CD14-positive monocyte (primary cell): ENCODE measurements around the gene CLTC. TPM values are rescaled to one million over a fixed set of nuclear protein-coding genes. Genes with fewer than 3 reads are reported as not detected.
A peak's percentile ranks its signal among the peaks of the same experiment; 100 is the strongest.

Experiments used
- DNase-seq, 3 donors: peaks; one replicate each; pipeline ENCODE4 v3.0.0-alpha.2; 2011 to 2022
- H2AFZ ChIP-seq: 2 replicates; pipeline ENCODE4 v1.6.0; 2012; ENCODE audit warnings: mild to moderate bottlenecking, low read depth, low read length, inconsistent platforms; ENCODE audit not compliant: insufficient read depth, poor library complexity, severe bottlenecking
- H3K27ac ChIP-seq, 2 donors: 1 replicate in 1 of 2; 2 replicates in 1 of 2; pipeline ENCODE4 v1.5.1; 2012 to 2013; ENCODE audit warnings: low read length in 2 of 2, control low read depth in 1 of 2, inconsistent platforms in 1 of 2, low read depth in 1 of 2, mild to moderate bottlenecking in 1 of 2
- H3K27me3 ChIP-seq, 2 donors: one replicate each; pipeline versions ENCODE4 v1.6.0 to v1.6.1; 2011 to 2013; ENCODE audit warnings: low read length in 2 of 2; ENCODE audit not compliant: control insufficient read depth in 2 of 2, insufficient read depth in 2 of 2
- H3K36me3 ChIP-seq, 2 donors: replicated peaks in 1 of 2; 1 replicate in 1 of 2; 2 replicates in 1 of 2; pipeline versions ENCODE4 v1.5.1 to v1.6.1; 2012 to 2013; ENCODE audit warnings: low read length in 2 of 2, control low read depth in 1 of 2, inconsistent platforms in 1 of 2, mild to moderate bottlenecking in 1 of 2; ENCODE audit not compliant: insufficient read depth in 2 of 2, control insufficient read depth in 1 of 2
- H3K4me1 ChIP-seq, 2 donors: 1 replicate in 1 of 2; 2 replicates in 1 of 2; pipeline versions ENCODE4 v1.5.1 to v1.6.1; 2012 to 2013; ENCODE audit warnings: low read length in 2 of 2, control low read depth in 1 of 2, inconsistent platforms in 1 of 2, mild to moderate bottlenecking in 1 of 2, moderate library complexity in 1 of 2; ENCODE audit not compliant: insufficient read depth in 2 of 2, control insufficient read depth in 1 of 2
- H3K4me2 ChIP-seq: replicated peaks from 2 replicates; pipeline ENCODE3; 2012; ENCODE audit warnings: low read length, moderate library complexity, mild to moderate bottlenecking; ENCODE audit not compliant: poor library complexity, severe bottlenecking; ENCODE audit errors: extremely low read depth
- H3K4me3 ChIP-seq, 3 experiments: fragments of 200-600 bp in 1 of 3; sonication (generic) in 1 of 3; replicated peaks in 1 of 3; 1 replicate in 2 of 3; 2 replicates in 1 of 3; pipeline ENCODE4 v1.5.1; 2011 to 2013; ENCODE audit warnings: low read length in 3 of 3, mild to moderate bottlenecking in 3 of 3, control low read depth in 2 of 3, low read depth in 2 of 3, inconsistent platforms in 1 of 3, moderate library complexity in 1 of 3
- H3K79me2 ChIP-seq: 2 replicates; pipeline ENCODE4 v1.6.0; 2012; ENCODE audit warnings: mild to moderate bottlenecking, control low read depth, inconsistent platforms, low read length, moderate library complexity; ENCODE audit not compliant: insufficient read depth
- H3K9ac ChIP-seq: 2 replicates; pipeline ENCODE4 v1.6.0; 2017; ENCODE audit warnings: low read length, mild to moderate bottlenecking; ENCODE audit not compliant: insufficient read depth, poor library complexity, severe bottlenecking
- H3K9me3 ChIP-seq, 2 donors: replicated peaks in 1 of 2; 1 replicate in 1 of 2; 2 replicates in 1 of 2; pipeline versions ENCODE4 v1.5.1 to v1.6.1; 2012 to 2013; ENCODE audit warnings: low read length in 2 of 2, control low read depth in 1 of 2; ENCODE audit not compliant: control insufficient read depth in 1 of 2, insufficient read depth in 1 of 2
- H4K20me1 ChIP-seq: 2 replicates; pipeline ENCODE4 v1.6.0; 2012; ENCODE audit warnings: mild to moderate bottlenecking, low read length, control low read depth, moderate library complexity; ENCODE audit not compliant: insufficient read depth
- H3K27ac Mint-ChIP-seq, 7 donors: one replicate each; pipeline ENCODE4 v1.8.0; 2020; ENCODE audit warnings: mild to moderate bottlenecking in 7 of 7, mixed read lengths in 7 of 7, moderate library complexity in 6 of 7, inconsistent platforms in 2 of 7
- H3K27me3 Mint-ChIP-seq, 3 donors: one replicate each; pipeline ENCODE4 v1.8.0; 2021 to 2022; ENCODE audit warnings: low read depth in 3 of 3, mild to moderate bottlenecking in 3 of 3, mixed read lengths in 3 of 3, moderate library complexity in 3 of 3, inconsistent platforms in 1 of 3
- H3K36me3 Mint-ChIP-seq, 2 donors: one replicate each; pipeline ENCODE4 v1.8.0; 2020; ENCODE audit warnings: mixed read lengths in 2 of 2, inconsistent platforms in 1 of 2, mild to moderate bottlenecking in 1 of 2
- H3K4me1 Mint-ChIP-seq: one replicate; pipeline ENCODE4 v1.8.0; 2020; ENCODE audit warnings: mild to moderate bottlenecking, mixed read lengths
- H3K4me3 Mint-ChIP-seq, 2 donors: one replicate each; pipeline ENCODE4 v1.8.0; 2020; ENCODE audit warnings: mild to moderate bottlenecking in 2 of 2, mixed read lengths in 2 of 2, moderate library complexity in 1 of 2
- H3K9me3 Mint-ChIP-seq, 7 donors: one replicate each; pipeline ENCODE4 v1.8.0; 2020 to 2022; ENCODE audit warnings: mixed read lengths in 7 of 7, mild to moderate bottlenecking in 6 of 7, moderate library complexity in 6 of 7, inconsistent platforms in 2 of 7
- WGBS: methylation state at CpG from one replicate; pipeline ENCODE4 v1.1.5; 2013; ENCODE audit warnings: missing lambda C conversion rate; ENCODE audit not compliant: insufficient coverage; 5-methylcytosine and 5-hydroxymethylcytosine counted together
- intact Hi-C, 2 donors: fragments of 100-400 bp; cut with micrococcal nuclease; formaldehyde crosslinking; loops; one replicate each; pipeline versions ENCODE4 v1.15.0 to v1.15.1; 2023
- polyA plus RNA-seq, 3 donors: library from polyadenylated mRNA; depleted of rRNA in 1 of 3; unstranded in 2 of 3; stranded (reverse) in 1 of 3; fragments of 300-500 nt in 2 of 3; fragments of >200 nt in 1 of 3; fragmentation: Illumina TruSeq in 2 of 3; gene quantifications; 1 replicate in 2 of 3; 2 replicates in 1 of 3; pipeline ENCODE4 v1.2.3, GENCODE V29; 2012 to 2021
- TF ChIP-seq, protein P1 (sequence below): fragments of 200-600 bp; IDR thresholded peaks from one replicate; pipeline ENCODE4 v1.8.0; 2022; ENCODE audit warnings: antibody characterized with exemption, mild to moderate bottlenecking

Gene CLTC
- polyA plus RNA-seq, 3 donors = 63.3 to 102 (median 65.1) TPM

DNA sequence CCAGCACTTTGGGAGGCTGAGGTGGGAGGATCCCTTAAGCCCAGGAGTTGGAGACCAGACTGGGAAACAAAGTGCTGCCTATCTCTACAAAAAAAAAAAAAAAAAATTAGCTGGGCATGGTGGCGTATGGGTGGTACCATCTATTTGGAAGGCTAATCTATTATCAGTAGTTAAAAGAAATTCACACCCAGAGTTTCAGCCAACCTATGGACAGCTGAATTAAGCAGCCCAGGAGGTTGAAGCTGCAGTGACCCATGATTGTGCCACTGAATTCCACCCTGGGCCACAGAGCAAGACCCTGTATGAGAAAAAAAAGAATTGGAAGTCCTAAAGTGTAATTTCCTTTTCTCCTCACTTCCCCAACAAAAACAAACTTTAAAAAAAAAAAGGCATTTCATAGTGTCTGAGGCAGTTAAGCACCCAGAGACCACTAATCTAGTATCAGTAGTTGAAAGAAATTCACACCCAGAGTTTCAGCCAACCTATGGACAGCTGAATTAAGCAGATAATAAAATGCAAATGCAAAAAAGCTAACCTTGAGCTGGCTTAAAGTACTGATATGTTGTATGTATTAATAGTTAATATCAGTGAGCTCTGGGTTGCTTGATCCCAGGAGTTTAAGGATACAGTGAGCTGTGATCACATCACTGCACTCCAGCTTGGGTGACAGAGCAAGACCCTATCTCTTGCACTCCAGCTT lies 18.1 kb downstream of the CLTC start:
- Histone ChIP-seq H3K4me3 (no peak overlapping the region), H2AFZ (no peak overlapping the region), H3K27me3 (no peaks in the 10 kb centered on the region), H3K9ac (no peak overlapping the region), H3K79me2 (peaks cover 100% of the 10 kb centered on the region), H3K27ac (peak overlapping the region in 1 of 2 donors; percentile 41), H3K4me1 (peaks cover 18 to 40% of the 10 kb centered on the region in 2 donors), H3K9me3 (no peaks in the 10 kb centered on the region), H3K4me2 (no peak overlapping the region), H4K20me1 (peaks cover 100% of the 10 kb centered on the region), H3K36me3 (peaks cover 0 to 13% of the 10 kb centered on the region in 2 donors)
- no peaks in the 10 kb centered on the region for H3K9me3 Mint-ChIP-seq
- H3K4me3 Mint-ChIP-seq = no peak overlapping the region
- intact Hi-C loops = no loop called here
- no CpG with 5 or more reads among the region's 1 CpG for WGBS
- no peak for DNase-seq
- TF ChIP-seq, protein P1, sequence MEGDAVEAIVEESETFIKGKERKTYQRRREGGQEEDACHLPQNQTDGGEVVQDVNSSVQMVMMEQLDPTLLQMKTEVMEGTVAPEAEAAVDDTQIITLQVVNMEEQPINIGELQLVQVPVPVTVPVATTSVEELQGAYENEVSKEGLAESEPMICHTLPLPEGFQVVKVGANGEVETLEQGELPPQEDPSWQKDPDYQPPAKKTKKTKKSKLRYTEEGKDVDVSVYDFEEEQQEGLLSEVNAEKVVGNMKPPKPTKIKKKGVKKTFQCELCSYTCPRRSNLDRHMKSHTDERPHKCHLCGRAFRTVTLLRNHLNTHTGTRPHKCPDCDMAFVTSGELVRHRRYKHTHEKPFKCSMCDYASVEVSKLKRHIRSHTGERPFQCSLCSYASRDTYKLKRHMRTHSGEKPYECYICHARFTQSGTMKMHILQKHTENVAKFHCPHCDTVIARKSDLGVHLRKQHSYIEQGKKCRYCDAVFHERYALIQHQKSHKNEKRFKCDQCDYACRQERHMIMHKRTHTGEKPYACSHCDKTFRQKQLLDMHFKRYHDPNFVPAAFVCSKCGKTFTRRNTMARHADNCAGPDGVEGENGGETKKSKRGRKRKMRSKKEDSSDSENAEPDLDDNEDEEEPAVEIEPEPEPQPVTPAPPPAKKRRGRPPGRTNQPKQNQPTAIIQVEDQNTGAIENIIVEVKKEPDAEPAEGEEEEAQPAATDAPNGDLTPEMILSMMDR = no peak
- peaks cover 58% of the 10 kb centered on the region for H3K4me1 Mint-ChIP-seq
- peaks cover 2 to 22% of the 10 kb centered on the region in 2 donors for H3K36me3 Mint-ChIP-seq
- no peaks in the 10 kb centered on the region for H3K27me3 Mint-ChIP-seq
- H3K27ac Mint-ChIP-seq = peak overlapping the region in 4 of 7 donors; percentile 30 to 72 (median 42)

DNA sequence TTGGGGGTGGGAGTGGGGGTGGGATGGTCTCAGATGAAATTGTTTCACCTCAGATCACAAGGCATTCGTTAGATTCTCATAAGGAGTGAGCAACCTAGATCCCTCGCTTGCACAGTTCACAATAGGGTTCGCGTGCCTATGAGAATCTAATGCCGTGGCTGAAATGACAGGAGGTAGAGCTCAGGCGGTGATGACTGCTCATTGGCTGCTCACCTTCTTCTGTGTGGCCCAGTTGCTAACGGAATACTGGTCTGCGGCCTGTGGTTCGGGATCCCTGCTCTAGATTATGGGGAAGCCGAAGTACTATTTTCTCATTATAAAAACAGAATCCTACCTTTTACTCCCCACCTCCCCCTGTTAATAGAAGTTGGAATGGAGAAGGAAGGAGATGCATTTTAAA lies 18.9 kb downstream of the CLTC start:
- H3K27ac ChIP-seq = peak overlapping the region in 1 of 2 donors; percentile 33
- H3K27me3 Mint-ChIP-seq = no peaks in the 10 kb centered on the region
- DNase-seq = no peak
- H3K9me3 Mint-ChIP-seq = no peaks in the 10 kb centered on the region
- H4K20me1 ChIP-seq = peaks cover 100% of the 10 kb centered on the region
- H3K4me2 ChIP-seq = no peak overlapping the region
- 76% methylated on average over 5 of the region's 10 CpGs for WGBS
- no peak overlapping the region for H3K9ac ChIP-seq
- intact Hi-C loops = no loop called here
- H3K9me3 ChIP-seq = no peaks in the 10 kb centered on the region
- no peak overlapping the region for H3K4me3 Mint-ChIP-seq
- H2AFZ ChIP-seq = no peak overlapping the region
- H3K4me1 ChIP-seq = peaks cover 19 to 48% of the 10 kb centered on the region in 2 donors
- H3K4me1 Mint-ChIP-seq = peaks cover 57% of the 10 kb centered on the region
- peaks cover 100% of the 10 kb centered on the region for H3K79me2 ChIP-seq
- H3K27me3 ChIP-seq = no peaks in the 10 kb centered on the region
- peaks cover 0 to 13% of the 10 kb centered on the region in 2 donors for H3K36me3 ChIP-seq
- H3K27ac Mint-ChIP-seq = no peak overlapping the region
- H3K36me3 Mint-ChIP-seq = peaks cover 2 to 18% of the 10 kb centered on the region in 2 donors
- TF ChIP-seq, protein P1 = no peak
- no peak overlapping the region for H3K4me3 ChIP-seq
